ENCODE results near the gene TGFBI.

TGFBI gene

DNA sequence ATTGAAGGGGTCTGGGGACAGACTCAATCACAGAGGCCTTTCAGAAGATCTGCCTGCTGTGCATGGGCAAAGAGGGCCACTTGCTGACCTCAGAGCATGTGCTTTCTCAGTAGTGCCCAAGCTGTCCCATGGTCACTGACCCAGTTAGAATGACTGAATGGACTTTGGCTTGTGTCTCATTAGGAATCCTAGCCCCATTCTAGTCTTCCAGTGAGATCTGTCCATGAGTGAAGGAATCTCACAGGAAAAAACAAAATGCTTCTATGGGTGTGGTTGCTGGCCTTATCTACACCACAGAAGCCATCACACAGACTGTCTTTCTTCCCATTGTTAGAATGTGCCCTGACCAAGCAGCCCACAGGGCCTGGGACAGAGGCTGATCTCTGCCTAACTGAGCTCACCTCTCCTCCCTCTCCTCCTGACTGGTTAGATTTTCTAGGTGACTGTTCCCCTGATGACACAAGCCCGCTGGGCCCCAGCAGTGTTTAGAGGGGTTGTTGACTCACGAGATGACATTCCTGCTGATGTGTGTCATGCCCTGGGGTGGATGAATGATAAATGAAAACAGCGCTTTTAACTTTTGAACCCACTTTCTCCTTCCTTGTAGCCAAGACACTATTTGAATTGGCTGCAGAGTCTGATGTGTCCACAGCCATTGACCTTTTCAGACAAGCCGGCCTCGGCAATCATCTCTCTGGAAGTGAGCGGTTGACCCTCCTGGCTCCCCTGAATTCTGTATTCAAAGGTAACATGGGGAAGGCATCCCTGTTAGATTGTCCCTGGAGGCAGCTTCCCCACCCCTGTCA, 24.8 kb downstream of the TGFBI start:
- Histone ChIP-seq H3K4me3 (ENCODE audit: low read depth in 1 of 2, low read length in 2 of 2) (no peak overlapping the region), H3K9ac (ENCODE audit: low read depth in 1 of 2, low read length in 2 of 2) (no peak overlapping the region), H3K36me3 (ENCODE audit: control insufficient read depth in 1 of 2, insufficient read depth in 2 of 2, low read length in 2 of 2) (peaks cover 0 to 4% of the 10 kb centered on the region in 2 donors), H3K9me3 (ENCODE audit: control insufficient read depth in 1 of 2, low read length in 2 of 2) (no peaks in the 10 kb centered on the region), H3K27me3 (ENCODE audit: control insufficient read depth in 1 of 2, insufficient read depth in 2 of 2, low read length in 2 of 2) (no peaks in the 10 kb centered on the region), H3K27ac (ENCODE audit: low read depth, low read length) (no peak overlapping the region), H3K4me1 (ENCODE audit: control insufficient read depth in 1 of 2, insufficient read depth in 2 of 2, low read length in 2 of 2) (peaks cover 12 to 26% of the 10 kb centered on the region in 2 donors)

DNA sequence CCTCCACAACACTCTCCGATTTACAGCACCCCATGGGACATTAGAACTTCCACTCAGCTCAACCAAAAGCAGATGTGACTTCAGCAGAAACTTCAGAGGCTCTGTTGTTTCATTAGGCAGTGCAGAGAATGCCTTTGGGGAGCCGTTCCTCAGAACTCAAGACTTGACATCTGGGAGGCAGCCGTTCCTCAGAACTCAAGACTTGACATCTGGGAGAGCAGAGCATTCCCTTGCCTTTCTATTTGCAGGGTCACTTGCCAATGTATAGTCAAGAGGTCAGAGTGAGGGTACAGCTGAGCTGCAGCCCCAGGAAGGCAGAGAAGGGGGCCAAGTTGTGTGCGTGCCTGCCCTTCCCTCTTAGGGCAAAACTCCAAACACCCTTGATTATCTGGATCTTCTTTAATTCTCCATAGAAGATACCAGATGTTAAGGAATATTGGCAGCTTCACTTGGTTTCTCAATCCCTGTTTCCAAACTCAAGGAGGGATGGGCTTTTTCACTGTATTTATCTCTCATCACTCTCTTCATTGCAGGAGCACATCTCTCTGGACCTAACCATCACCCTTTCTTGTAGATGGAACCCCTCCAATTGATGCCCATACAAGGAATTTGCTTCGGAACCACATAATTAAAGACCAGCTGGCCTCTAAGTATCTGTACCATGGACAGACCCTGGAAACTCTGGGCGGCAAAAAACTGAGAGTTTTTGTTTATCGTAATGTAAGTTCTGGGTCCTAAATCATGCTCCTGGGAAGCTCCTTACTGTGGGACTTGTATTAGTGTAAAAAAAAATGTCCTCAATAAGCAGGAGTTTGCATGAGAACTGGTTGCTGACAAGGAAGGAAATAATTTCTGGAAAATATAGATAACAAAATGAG, 25.6 kb downstream of the TGFBI start:
- Histone ChIP-seq H3K9ac (ENCODE audit: low read depth in 1 of 2, low read length in 2 of 2) (no peak overlapping the region), H3K27me3 (ENCODE audit: control insufficient read depth in 1 of 2, insufficient read depth in 2 of 2, low read length in 2 of 2) (no peaks in the 10 kb centered on the region), H3K27ac (ENCODE audit: low read depth, low read length) (no peak overlapping the region), H3K9me3 (ENCODE audit: control insufficient read depth in 1 of 2, low read length in 2 of 2) (no peaks in the 10 kb centered on the region), H3K4me1 (ENCODE audit: control insufficient read depth in 1 of 2, insufficient read depth in 2 of 2, low read length in 2 of 2) (peaks cover 12 to 26% of the 10 kb centered on the region in 2 donors), H3K36me3 (ENCODE audit: control insufficient read depth in 1 of 2, insufficient read depth in 2 of 2, low read length in 2 of 2) (peaks cover 0 to 4% of the 10 kb centered on the region in 2 donors), H3K4me3 (ENCODE audit: low read depth in 1 of 2, low read length in 2 of 2) (no peak overlapping the region)

DNA sequence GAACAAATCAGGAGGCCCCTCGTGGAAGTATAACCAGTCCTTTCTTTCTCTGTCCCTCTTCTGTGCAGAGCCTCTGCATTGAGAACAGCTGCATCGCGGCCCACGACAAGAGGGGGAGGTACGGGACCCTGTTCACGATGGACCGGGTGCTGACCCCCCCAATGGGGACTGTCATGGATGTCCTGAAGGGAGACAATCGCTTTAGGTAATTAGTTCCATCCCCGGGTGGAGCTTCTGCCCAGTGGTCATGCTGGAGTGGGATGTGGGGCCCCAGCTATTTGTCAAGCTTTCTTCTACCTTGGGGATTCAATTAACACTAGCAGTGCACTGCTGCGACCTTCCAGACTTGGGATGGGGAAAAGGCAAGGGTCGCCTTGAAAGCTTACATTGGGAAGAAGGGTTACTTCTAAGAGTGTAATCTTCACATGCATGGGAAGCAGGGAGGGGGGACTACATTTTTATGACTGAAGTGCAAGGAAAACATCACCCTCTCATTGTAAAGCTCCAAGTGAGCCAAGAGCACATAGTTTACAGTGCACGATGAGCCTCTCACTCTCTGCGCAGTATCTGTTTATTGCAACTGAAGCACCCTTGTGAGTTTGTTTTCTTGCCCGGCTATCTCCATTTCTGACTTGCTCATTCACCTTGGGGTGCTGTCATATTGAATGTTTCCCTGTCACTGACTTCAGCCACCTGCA, 27.0 kb downstream of the TGFBI start:
- Histone ChIP-seq H3K4me3 (ENCODE audit: low read depth in 1 of 2, low read length in 2 of 2) (no peak overlapping the region), H3K4me1 (ENCODE audit: control insufficient read depth in 1 of 2, insufficient read depth in 2 of 2, low read length in 2 of 2) (peaks cover 12 to 26% of the 10 kb centered on the region in 2 donors), H3K27me3 (ENCODE audit: control insufficient read depth in 1 of 2, insufficient read depth in 2 of 2, low read length in 2 of 2) (no peaks in the 10 kb centered on the region), H3K9me3 (ENCODE audit: control insufficient read depth in 1 of 2, low read length in 2 of 2) (no peaks in the 10 kb centered on the region), H3K27ac (ENCODE audit: low read depth, low read length) (no peak overlapping the region), H3K36me3 (ENCODE audit: control insufficient read depth in 1 of 2, insufficient read depth in 2 of 2, low read length in 2 of 2) (no peaks in the 10 kb centered on the region), H3K9ac (ENCODE audit: low read depth in 1 of 2, low read length in 2 of 2) (no peak overlapping the region)

DNA sequence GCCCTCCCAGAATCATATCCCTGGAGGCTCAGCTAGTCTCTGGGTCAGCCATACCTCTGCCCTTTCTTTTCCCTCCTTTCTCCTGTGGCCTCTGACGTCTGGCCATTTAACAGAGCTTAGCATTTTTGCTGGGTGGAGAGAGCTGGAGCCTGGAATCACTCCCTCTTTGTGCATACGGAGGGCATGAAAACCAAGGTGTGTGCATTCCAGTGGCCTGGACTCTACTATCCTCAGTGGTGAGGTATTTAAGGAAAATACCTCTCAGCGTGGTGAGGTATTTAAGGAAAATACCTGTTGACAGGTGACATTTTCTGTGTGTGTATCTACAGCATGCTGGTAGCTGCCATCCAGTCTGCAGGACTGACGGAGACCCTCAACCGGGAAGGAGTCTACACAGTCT, 27.5 kb downstream of the TGFBI start:
- peaks cover 12 to 26% of the 10 kb centered on the region in 2 donors for H3K4me1 ChIP-seq (ENCODE audit: control insufficient read depth in 1 of 2, insufficient read depth in 2 of 2, low read length in 2 of 2)
- H3K27ac ChIP-seq (ENCODE audit: low read depth, low read length): no peak overlapping the region
- no peak overlapping the region for H3K4me3 ChIP-seq (ENCODE audit: low read depth in 1 of 2, low read length in 2 of 2)

GRCh38 chr5:136056771-136057335, 28.1 kb downstream of the TGFBI start:
- no peak overlapping the region for H3K9ac ChIP-seq (ENCODE audit: low read depth in 1 of 2, low read length in 2 of 2)
- H3K4me1 ChIP-seq (ENCODE audit: control insufficient read depth in 1 of 2, insufficient read depth in 2 of 2, low read length in 2 of 2): peaks cover 12 to 26% of the 10 kb centered on the region in 2 donors
- no peaks in the 10 kb centered on the region for H3K27me3 ChIP-seq (ENCODE audit: control insufficient read depth in 1 of 2, insufficient read depth in 2 of 2, low read length in 2 of 2)
- H3K36me3 ChIP-seq (ENCODE audit: control insufficient read depth in 1 of 2, insufficient read depth in 2 of 2, low read length in 2 of 2): no peaks in the 10 kb centered on the region
- H3K9me3 ChIP-seq (ENCODE audit: control insufficient read depth in 1 of 2, low read length in 2 of 2): no peaks in the 10 kb centered on the region
- H3K27ac ChIP-seq (ENCODE audit: low read depth, low read length): no peak overlapping the region
- H3K4me3 ChIP-seq (ENCODE audit: low read depth in 1 of 2, low read length in 2 of 2): no peak overlapping the region

More for the DNA sequence above, 27.5 kb downstream of the TGFBI start:
- no peaks in the 10 kb centered on the region for H3K27me3 ChIP-seq (ENCODE audit: control insufficient read depth in 1 of 2, insufficient read depth in 2 of 2, low read length in 2 of 2)
- H3K36me3 ChIP-seq (ENCODE audit: control insufficient read depth in 1 of 2, insufficient read depth in 2 of 2, low read length in 2 of 2): no peaks in the 10 kb centered on the region
- H3K9me3 ChIP-seq (ENCODE audit: control insufficient read depth in 1 of 2, low read length in 2 of 2): no peaks in the 10 kb centered on the region
- H3K9ac ChIP-seq (ENCODE audit: low read depth in 1 of 2, low read length in 2 of 2): no peak overlapping the region

DNA sequence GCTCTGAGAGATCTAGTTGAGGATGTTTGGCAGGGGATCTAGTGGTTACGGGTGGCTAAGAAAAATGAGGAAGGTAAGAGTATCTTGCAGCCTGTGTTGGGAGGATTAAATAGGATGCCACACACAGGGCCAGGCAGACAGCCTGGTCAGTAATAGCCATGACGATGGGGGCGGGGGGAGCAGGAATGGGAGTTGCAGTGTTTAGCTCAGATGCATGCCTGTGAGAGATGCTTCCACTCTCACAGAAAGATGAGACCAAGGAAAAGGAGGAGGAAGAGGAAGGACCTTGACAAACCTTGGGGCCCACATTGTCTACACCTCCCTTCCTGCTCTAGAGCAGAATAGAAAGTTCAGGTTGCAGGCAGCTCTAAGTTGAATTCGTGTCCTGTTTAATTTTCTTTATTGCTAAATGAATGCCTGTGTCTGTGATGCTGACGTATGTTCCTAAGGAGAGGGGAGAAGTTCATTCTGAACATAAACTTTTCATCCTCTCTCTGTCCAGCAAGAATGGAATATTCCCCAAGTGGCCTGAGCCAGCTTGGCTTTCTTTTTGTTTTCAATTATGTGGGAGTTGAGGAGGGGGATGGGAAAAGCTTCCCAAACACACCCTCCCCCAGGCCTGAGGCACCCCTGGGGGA, 28.7 kb downstream of the TGFBI start:
- H3K36me3 ChIP-seq (ENCODE audit: control insufficient read depth in 1 of 2, insufficient read depth in 2 of 2, low read length in 2 of 2): no peaks in the 10 kb centered on the region
- H3K27ac ChIP-seq (ENCODE audit: low read depth, low read length): peak overlapping the region; percentile 26
- H3K4me1 ChIP-seq (ENCODE audit: control insufficient read depth in 1 of 2, insufficient read depth in 2 of 2, low read length in 2 of 2): peaks cover 12 to 26% of the 10 kb centered on the region in 2 donors
- H3K27me3 ChIP-seq (ENCODE audit: control insufficient read depth in 1 of 2, insufficient read depth in 2 of 2, low read length in 2 of 2): no peaks in the 10 kb centered on the region
- no peak overlapping the region for H3K9ac ChIP-seq (ENCODE audit: low read depth in 1 of 2, low read length in 2 of 2)
- no peak overlapping the region for H3K4me3 ChIP-seq (ENCODE audit: low read depth in 1 of 2, low read length in 2 of 2)
- no peaks in the 10 kb centered on the region for H3K9me3 ChIP-seq (ENCODE audit: control insufficient read depth in 1 of 2, low read length in 2 of 2)

GRCh38 chr5:136058039-136058971, 29.5 kb downstream of the TGFBI start:
- Histone ChIP-seq H3K4me1 (ENCODE audit: control insufficient read depth in 1 of 2, insufficient read depth in 2 of 2, low read length in 2 of 2) (peaks cover 12 to 23% of the 10 kb centered on the region in 2 donors), H3K9ac (ENCODE audit: low read depth in 1 of 2, low read length in 2 of 2) (no peak overlapping the region), H3K36me3 (ENCODE audit: control insufficient read depth in 1 of 2, insufficient read depth in 2 of 2, low read length in 2 of 2) (no peaks in the 10 kb centered on the region)

DNA sequence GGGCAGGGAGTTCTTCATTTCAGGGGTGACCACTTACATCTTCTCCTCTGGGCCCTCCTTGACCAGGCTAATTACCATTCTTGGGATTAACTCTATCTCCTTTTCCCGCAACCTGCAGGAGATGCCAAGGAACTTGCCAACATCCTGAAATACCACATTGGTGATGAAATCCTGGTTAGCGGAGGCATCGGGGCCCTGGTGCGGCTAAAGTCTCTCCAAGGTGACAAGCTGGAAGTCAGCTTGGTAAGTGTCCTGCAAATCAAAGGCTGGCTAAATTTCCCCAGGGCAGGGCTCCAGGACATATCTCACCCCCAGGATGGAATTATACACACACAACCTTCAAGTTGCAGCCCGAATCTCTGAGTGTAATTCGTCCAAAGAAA, 30.2 kb downstream of the TGFBI start:
- no peak overlapping the region for H3K27ac ChIP-seq (ENCODE audit: low read depth, low read length)

More at GRCh38 chr5:136058039-136058971, 29.5 kb downstream of the TGFBI start:
- no peaks in the 10 kb centered on the region for H3K27me3 ChIP-seq (ENCODE audit: control insufficient read depth in 1 of 2, insufficient read depth in 2 of 2, low read length in 2 of 2)
- no peak overlapping the region for H3K4me3 ChIP-seq (ENCODE audit: low read depth in 1 of 2, low read length in 2 of 2)
- no peaks in the 10 kb centered on the region for H3K9me3 ChIP-seq (ENCODE audit: control insufficient read depth in 1 of 2, low read length in 2 of 2)
- H3K27ac ChIP-seq (ENCODE audit: low read depth, low read length): peak overlapping the region; percentile 26

DNA sequence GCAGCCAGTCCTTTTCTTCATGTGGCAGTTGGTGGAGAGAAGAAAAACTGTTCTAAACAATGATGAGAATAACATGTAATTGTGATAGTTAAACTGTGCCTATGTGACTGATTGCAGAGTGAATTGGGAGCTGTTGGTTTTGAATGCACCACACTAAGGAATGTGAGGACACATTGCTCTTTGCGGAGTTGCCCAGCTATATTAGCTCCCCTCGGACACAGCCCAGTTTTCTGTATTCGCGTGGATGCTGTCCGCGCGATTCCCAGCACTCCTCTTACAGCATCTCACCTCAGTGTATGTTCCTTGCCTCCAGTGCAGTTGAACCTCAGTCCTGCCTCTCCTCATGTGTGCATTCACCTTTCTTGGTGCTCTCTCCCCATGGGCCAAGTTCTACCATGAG, 32.2 kb downstream of the TGFBI start:
- H3K9me3 ChIP-seq (ENCODE audit: control insufficient read depth in 1 of 2, low read length in 2 of 2): no peaks in the 10 kb centered on the region
- H3K27me3 ChIP-seq (ENCODE audit: control insufficient read depth in 1 of 2, insufficient read depth in 2 of 2, low read length in 2 of 2): no peaks in the 10 kb centered on the region
- no peak overlapping the region for H3K27ac ChIP-seq (ENCODE audit: low read depth, low read length)
- H3K4me3 ChIP-seq (ENCODE audit: low read depth in 1 of 2, low read length in 2 of 2): no peak overlapping the region
- H3K36me3 ChIP-seq (ENCODE audit: control insufficient read depth in 1 of 2, insufficient read depth in 2 of 2, low read length in 2 of 2): no peaks in the 10 kb centered on the region
- no peak overlapping the region for H3K9ac ChIP-seq (ENCODE audit: low read depth in 1 of 2, low read length in 2 of 2)
- H3K4me1 ChIP-seq (ENCODE audit: control insufficient read depth in 1 of 2, insufficient read depth in 2 of 2, low read length in 2 of 2): peaks cover 10 to 12% of the 10 kb centered on the region in 2 donors

More for the DNA sequence above, 30.2 kb downstream of the TGFBI start:
- Histone ChIP-seq H3K4me3 (ENCODE audit: low read depth in 1 of 2, low read length in 2 of 2) (no peak overlapping the region), H3K9ac (ENCODE audit: low read depth in 1 of 2, low read length in 2 of 2) (no peak overlapping the region), H3K9me3 (ENCODE audit: control insufficient read depth in 1 of 2, low read length in 2 of 2) (no peaks in the 10 kb centered on the region), H3K27me3 (ENCODE audit: control insufficient read depth in 1 of 2, insufficient read depth in 2 of 2, low read length in 2 of 2) (no peaks in the 10 kb centered on the region), H3K4me1 (ENCODE audit: control insufficient read depth in 1 of 2, insufficient read depth in 2 of 2, low read length in 2 of 2) (peaks cover 12 to 17% of the 10 kb centered on the region in 2 donors), H3K36me3 (ENCODE audit: control insufficient read depth in 1 of 2, insufficient read depth in 2 of 2, low read length in 2 of 2) (no peaks in the 10 kb centered on the region)
